Psoas muscle (tissue), 8 donors: ENCODE data around the gene ZNF296. TPM values are rescaled to one million over a fixed set of nuclear protein-coding genes. Genes with fewer than 3 reads are reported as not detected.

Source experiments
- ATAC-seq, 4 donors: fragments of 200-7000 bp; cut with Tn5 transposase; one replicate each; pipeline ENCODE4 v1.9.1; 2020; ENCODE audit warnings: moderate library complexity in 3 of 4, mild to moderate bottlenecking in 2 of 4
- DNase-seq, 2 donors: peaks; one replicate each; pipeline ENCODE4 v3.0.0-alpha.2; 2020
- H3K27ac ChIP-seq: fragments of 200-600 bp; one replicate; pipeline ENCODE4 v1.8.0; 2022
- H3K27me3 ChIP-seq, 3 donors: fragments of 200-600 bp in 1 of 3; one replicate each; pipeline versions ENCODE4 v1.6.1 to v1.8.0; 2013 to 2022; ENCODE audit warnings: low read length in 2 of 3, mild to moderate bottlenecking in 2 of 3, moderate library complexity in 1 of 3; ENCODE audit not compliant: insufficient read depth in 3 of 3
- H3K36me3 ChIP-seq, 2 donors: fragments of 200-600 bp in 1 of 2; one replicate each; pipeline versions ENCODE4 v1.6.1 to v1.8.0; 2013 to 2022; ENCODE audit warnings: low read depth in 1 of 2, mild to moderate bottlenecking in 1 of 2, moderate library complexity in 1 of 2; ENCODE audit not compliant: insufficient read depth in 1 of 2
- H3K4me1 ChIP-seq: fragments of 200-600 bp; one replicate; pipeline ENCODE4 v1.8.0; 2022
- H3K4me3 ChIP-seq: fragments of 200-600 bp; one replicate; pipeline ENCODE4 v1.8.0; 2022; ENCODE audit warnings: mild to moderate bottlenecking
- H3K9me3 ChIP-seq: fragments of 200-600 bp; one replicate; pipeline ENCODE4 v1.8.0; 2022
- CTCF ChIP-seq: fragments of 200-600 bp; IDR thresholded peaks from one replicate; pipeline ENCODE4 v1.8.0; 2022; ENCODE audit warnings: antibody characterized with exemption
- WGBS, 3 donors: extraction: QIAGEN DNeasy Blood & Tissue Kit; methylation state at CpG; one replicate each; pipeline versions ENCODE4 v1.1.6 to v1.1.7; 2013; 5-methylcytosine and 5-hydroxymethylcytosine counted together
- intact Hi-C, 2 donors: fragments of 100-400 bp; cut with DNase I; formaldehyde crosslinking; loops; one replicate each; pipeline versions ENCODE4 v1.11.0 to v1.14.2; 2022
- polyA plus RNA-seq, 3 donors: library from polyadenylated mRNA; stranded (reverse); fragments of 200-250 nt; gene quantifications; one replicate each; pipeline ENCODE4 v1.2.3, GENCODE V29; 2013
- total RNA-seq, 4 donors: library from RNA; stranded (reverse); fragmentation: NEBNext Ultra II Directional in 2 of 4; extraction: Animal tissue kit (Norgen Biotek cat#: 25700) in 2 of 4; gene quantifications; one replicate each; pipeline versions ENCODE4 v1.2.1 to v1.2.4, GENCODE V29; 2021 to 2023
- donor health status: healthy with polysubstance abuse.
- donor health status: DM: no; HTN: no; CAD: no; lungs with moderate emphysema.
- donor health status: Bipolar disorder and iron deficiency.
- donor health status: healthy.
- donor health status: DM: yes; HTN: yes; CAD: no.
- donor health status: DM: no; HTN: no; CAD: no.
- donor health status: DM: no; HTN: no; CAD: no.
- donor health status: DM: yes; HTN: yes; CAD: no.

The ZNF296 gene
- total and polyA plus RNA-seq, 7 donors: 0.22 to 0.73 (median 0.40) TPM; not detected in 1

- WGBS, 3 donors: 67 to 83% (median 73%) methylated on average over 7 of the region's 7 CpGs
- Histone ChIP-seq H3K4me3 (no peak overlapping the region), H3K4me1 (peaks cover 45% of the 10 kb centered on the region), H3K36me3 (peaks cover 0 to 63% of the 10 kb centered on the region in 2 donors), H3K27me3 (no peaks in the 10 kb centered on the region), H3K27ac (no peak overlapping the region), H3K9me3 (no peaks in the 10 kb centered on the region)
- DNase-seq (no peak), ATAC-seq (no peak)
- no peak for TF ChIP-seq CTCF
- intact Hi-C loops: no loop called here
These were observed 29.0 kb downstream of the ZNF296 start for GRCh38 chr19:45047188-45047797.

- Histone ChIP-seq H3K27me3 (no peaks in the 10 kb centered on the region), H3K9me3 (no peaks in the 10 kb centered on the region), H3K4me1 (peaks cover 52% of the 10 kb centered on the region), H3K36me3 (peaks cover 1 to 63% of the 10 kb centered on the region in 2 donors), H3K27ac (no peak overlapping the region), H3K4me3 (no peak overlapping the region)
- no peak for TF ChIP-seq CTCF
- no peak for DNase-seq
- intact Hi-C loops: no loop called here
- 87 to 92% (median 90%) methylated on average over 7 of the region's 7 CpGs for WGBS, 3 donors
- no peak for ATAC-seq
These were observed 29.9 kb downstream of the ZNF296 start for GRCh38 chr19:45046355-45046754.

GRCh38 chr19:45045671-45046353 is 30.5 kb downstream of the ZNF296 start:
- H3K27me3 ChIP-seq: no peaks in the 10 kb centered on the region
- no peaks in the 10 kb centered on the region for H3K9me3 ChIP-seq
- H3K27ac ChIP-seq: no peak overlapping the region
- intact Hi-C loops: no loop called here
- peaks cover 3 to 65% of the 10 kb centered on the region in 2 donors for H3K36me3 ChIP-seq
- H3K4me1 ChIP-seq: peaks cover 57% of the 10 kb centered on the region
- DNase-seq (no peak), ATAC-seq (no peak)
- TF ChIP-seq CTCF: no peak
- H3K4me3 ChIP-seq: no peak overlapping the region
- WGBS, 3 donors: 77 to 82% (median 81%) methylated on average over 14 of the region's 14 CpGs

GRCh38 chr19:45041125-45041524 is 35.2 kb downstream of the ZNF296 start:
- Histone ChIP-seq H3K27ac (no peak overlapping the region), H3K9me3 (no peaks in the 10 kb centered on the region), H3K4me1 (peaks cover 33% of the 10 kb centered on the region), H3K27me3 (no peaks in the 10 kb centered on the region), H3K4me3 (peak overlapping the region; percentile 2), H3K36me3 (peaks cover 3 to 77% of the 10 kb centered on the region in 2 donors)
- WGBS, 3 donors: 77 to 87% (median 84%) methylated on average over 4 to 6 of the region's 6 CpGs
- TF ChIP-seq CTCF: no peak
- intact Hi-C loops: no loop called here
- DNase-seq: no peak
- no peak for ATAC-seq
